Measurements from ENCODE around the gene ATP6V1G1.

- TF ChIP-seq ZNF274 (IDR thresholded peaks at IDR 0.05; ENCODE audit: low read depth, low read length), result no peak
- TF ChIP-seq SUZ12 (IDR thresholded peaks at IDR 0.05; ENCODE audit: extremely low read depth, insufficient read depth, insufficient read length), result no peak
- TF ChIP-seq YY1 (IDR thresholded peaks at IDR 0.05; ENCODE audit: insufficient read depth, insufficient read length), result no peak
These were observed 31.7 kb downstream of the ATP6V1G1 start for GRCh38 chr9:114619191-114619761.
